ENCODE measurements around the gene ATOH1. TPM values are rescaled to one million over a fixed set of nuclear protein-coding genes. Genes with fewer than 3 reads are reported as not detected.

Gene ATOH1
- total RNA-seq, 1 experiment from 2014 or later, result 0.61 TPM

DNA sequence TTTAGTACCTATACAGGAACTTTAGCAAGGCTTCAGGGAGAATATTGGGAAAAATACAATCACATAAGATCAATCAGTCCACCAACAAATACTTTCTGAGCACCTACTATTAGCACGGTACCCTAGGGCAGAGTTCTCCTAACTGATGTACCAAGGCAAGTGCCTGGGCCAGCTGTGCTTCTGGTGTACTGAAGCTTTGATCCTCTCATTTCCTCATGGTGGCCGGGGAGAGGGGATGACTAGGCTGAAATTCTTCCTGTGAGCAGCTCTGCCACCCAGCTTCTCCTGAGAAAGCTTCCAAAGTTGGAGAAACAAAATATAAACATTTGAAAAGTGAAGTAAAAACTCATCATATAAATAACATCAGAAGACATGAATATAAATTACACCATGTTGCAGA, 49.3 kb upstream of the ATOH1 start:
- no peak overlapping the region for H3K4me3 Mint-ChIP-seq
- no peak for TF ChIP-seq GTF2I (CRISPR knock-in tag; conservative IDR thresholded peaks at IDR 0.05)
- TF ChIP-seq NR1H2 (CRISPR knock-in tag; IDR thresholded peaks at IDR 0.05), result no peak
- no peak for TF ChIP-seq SMAD4 (CRISPR knock-in tag; IDR thresholded peaks at IDR 0.05)
- TF ChIP-seq JUN (CRISPR knock-in tag; IDR thresholded peaks at IDR 0.05), result no peak
- TF ChIP-seq ZNF263 (CRISPR knock-in tag; IDR thresholded peaks at IDR 0.05; ENCODE audit: low read depth), result no peak
- no peak for TF ChIP-seq ZNF232 (CRISPR knock-in tag; IDR thresholded peaks at IDR 0.05)
- TF ChIP-seq RELA (CRISPR knock-in tag; IDR thresholded peaks at IDR 0.05; ENCODE audit: borderline replicate concordance), result no peak
- TF ChIP-seq, protein P1, sequence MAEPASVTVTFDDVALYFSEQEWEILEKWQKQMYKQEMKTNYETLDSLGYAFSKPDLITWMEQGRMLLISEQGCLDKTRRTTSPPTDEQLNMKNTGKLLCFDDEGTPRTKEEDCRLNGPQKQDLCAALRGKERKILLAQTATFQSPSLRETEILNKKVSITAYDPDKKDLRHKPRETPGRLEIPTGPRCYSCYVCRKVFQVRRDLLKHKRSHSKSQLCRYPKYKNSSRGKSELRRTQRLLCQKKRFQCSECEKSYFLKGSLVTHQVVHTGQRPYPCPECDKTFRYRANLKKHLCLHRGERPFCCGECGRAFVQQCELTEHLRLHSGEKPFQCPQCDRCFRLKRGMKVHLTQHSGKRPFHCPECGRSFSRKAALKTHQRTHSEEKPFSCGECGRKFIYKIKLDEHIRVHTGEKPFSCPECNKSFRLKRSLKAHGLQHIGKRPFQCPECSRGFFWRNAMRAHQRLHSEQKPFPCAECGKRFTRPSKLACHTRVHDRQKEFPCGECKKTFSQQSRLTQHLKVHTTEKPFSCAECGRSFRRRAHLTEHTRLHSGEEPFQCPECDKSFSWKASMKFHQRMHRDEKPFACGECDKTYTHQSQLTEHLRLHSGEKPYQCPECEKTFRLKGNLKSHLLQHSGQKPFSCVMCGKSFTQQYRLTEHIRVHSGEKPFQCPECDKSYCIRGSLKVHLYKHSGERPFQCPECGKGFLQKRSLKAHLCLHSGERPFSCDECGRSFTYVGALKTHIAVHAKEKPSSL (CRISPR knock-in tag; conservative IDR thresholded peaks at IDR 0.05), result no peak
- no peak for TF ChIP-seq MXD4 (CRISPR knock-in tag; IDR thresholded peaks at IDR 0.05; ENCODE audit: borderline replicate concordance)
- no peak for TF ChIP-seq ZNF317 (CRISPR knock-in tag; IDR thresholded peaks at IDR 0.05; ENCODE audit: borderline replicate concordance, low read depth)
- TF ChIP-seq, protein P2, sequence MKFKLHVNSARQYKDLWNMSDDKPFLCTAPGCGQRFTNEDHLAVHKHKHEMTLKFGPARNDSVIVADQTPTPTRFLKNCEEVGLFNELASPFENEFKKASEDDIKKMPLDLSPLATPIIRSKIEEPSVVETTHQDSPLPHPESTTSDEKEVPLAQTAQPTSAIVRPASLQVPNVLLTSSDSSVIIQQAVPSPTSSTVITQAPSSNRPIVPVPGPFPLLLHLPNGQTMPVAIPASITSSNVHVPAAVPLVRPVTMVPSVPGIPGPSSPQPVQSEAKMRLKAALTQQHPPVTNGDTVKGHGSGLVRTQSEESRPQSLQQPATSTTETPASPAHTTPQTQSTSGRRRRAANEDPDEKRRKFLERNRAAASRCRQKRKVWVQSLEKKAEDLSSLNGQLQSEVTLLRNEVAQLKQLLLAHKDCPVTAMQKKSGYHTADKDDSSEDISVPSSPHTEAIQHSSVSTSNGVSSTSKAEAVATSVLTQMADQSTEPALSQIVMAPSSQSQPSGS (CRISPR knock-in tag; IDR thresholded peaks at IDR 0.05; ENCODE audit: borderline replicate concordance, low read depth), result no peak
- TF ChIP-seq TP53 (CRISPR knock-in tag; IDR thresholded peaks at IDR 0.05), result no peak
- TF ChIP-seq, protein P3, sequence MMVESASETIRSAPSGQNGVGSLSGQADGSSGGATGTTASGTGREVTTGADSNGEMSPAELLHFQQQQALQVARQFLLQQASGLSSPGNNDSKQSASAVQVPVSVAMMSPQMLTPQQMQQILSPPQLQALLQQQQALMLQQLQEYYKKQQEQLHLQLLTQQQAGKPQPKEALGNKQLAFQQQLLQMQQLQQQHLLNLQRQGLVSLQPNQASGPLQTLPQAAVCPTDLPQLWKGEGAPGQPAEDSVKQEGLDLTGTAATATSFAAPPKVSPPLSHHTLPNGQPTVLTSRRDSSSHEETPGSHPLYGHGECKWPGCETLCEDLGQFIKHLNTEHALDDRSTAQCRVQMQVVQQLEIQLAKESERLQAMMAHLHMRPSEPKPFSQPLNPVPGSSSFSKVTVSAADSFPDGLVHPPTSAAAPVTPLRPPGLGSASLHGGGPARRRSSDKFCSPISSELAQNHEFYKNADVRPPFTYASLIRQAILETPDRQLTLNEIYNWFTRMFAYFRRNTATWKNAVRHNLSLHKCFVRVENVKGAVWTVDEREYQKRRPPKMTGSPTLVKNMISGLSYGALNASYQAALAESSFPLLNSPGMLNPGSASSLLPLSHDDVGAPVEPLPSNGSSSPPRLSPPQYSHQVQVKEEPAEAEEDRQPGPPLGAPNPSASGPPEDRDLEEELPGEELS (CRISPR knock-in tag; IDR thresholded peaks at IDR 0.05), result no peak
- TF ChIP-seq ZNF121 (CRISPR knock-in tag; IDR thresholded peaks at IDR 0.05), result no peak
- TF ChIP-seq OVOL2 (CRISPR knock-in tag; IDR thresholded peaks at IDR 0.05; ENCODE audit: borderline replicate concordance), result no peak
- TF ChIP-seq, protein P4, sequence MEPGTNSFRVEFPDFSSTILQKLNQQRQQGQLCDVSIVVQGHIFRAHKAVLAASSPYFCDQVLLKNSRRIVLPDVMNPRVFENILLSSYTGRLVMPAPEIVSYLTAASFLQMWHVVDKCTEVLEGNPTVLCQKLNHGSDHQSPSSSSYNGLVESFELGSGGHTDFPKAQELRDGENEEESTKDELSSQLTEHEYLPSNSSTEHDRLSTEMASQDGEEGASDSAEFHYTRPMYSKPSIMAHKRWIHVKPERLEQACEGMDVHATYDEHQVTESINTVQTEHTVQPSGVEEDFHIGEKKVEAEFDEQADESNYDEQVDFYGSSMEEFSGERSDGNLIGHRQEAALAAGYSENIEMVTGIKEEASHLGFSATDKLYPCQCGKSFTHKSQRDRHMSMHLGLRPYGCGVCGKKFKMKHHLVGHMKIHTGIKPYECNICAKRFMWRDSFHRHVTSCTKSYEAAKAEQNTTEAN (CRISPR knock-in tag; IDR thresholded peaks at IDR 0.05), result no peak
- H3K9me3 Mint-ChIP-seq, result no peaks in the 10 kb centered on the region
- H3K27me3 Mint-ChIP-seq (ENCODE audit: low read depth), result no peaks in the 10 kb centered on the region
- ATAC-seq (peak; percentile 66), DNase-seq (ENCODE audit: low spot score) (no peak)
- ChIA-PET POLR2A (no interaction called here), CTCF (no interaction called here)
- no peak overlapping the region for H3K27ac Mint-ChIP-seq
- no peaks in the 10 kb centered on the region for H3K36me3 Mint-ChIP-seq
- peaks cover 20% of the 10 kb centered on the region for H3K4me1 Mint-ChIP-seq

DNA sequence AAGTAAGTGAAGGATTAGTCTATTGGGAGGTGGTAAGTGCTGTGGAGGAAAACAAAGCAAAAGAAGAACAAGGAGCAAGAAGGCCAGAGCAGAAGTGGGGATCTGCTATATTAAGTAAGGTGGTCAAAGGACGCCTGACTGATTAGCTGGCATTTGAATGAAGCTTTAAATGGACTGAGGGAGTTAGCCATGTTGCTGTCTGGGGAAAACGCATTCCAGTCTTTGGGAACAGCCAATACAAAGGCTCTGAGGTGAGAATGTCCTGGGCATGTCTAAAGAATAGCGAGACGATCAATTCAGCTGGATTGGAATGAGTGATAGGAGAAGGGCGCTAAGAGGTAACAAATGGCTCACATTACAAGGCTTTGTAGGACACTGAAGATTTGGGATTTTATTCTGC, 48.5 kb upstream of the ATOH1 start:
- no peak for TF ChIP-seq ZNF121 (CRISPR knock-in tag; IDR thresholded peaks at IDR 0.05)
- TF ChIP-seq, protein P5, sequence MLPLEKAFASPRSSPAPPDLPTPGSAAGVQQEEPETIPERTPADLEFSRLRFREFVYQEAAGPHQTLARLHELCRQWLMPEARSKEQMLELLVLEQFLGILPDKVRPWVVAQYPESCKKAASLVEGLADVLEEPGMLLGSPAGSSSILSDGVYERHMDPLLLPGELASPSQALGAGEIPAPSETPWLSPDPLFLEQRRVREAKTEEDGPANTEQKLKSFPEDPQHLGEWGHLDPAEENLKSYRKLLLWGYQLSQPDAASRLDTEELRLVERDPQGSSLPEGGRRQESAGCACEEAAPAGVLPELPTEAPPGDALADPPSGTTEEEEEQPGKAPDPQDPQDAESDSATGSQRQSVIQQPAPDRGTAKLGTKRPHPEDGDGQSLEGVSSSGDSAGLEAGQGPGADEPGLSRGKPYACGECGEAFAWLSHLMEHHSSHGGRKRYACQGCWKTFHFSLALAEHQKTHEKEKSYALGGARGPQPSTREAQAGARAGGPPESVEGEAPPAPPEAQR (CRISPR knock-in tag; IDR thresholded peaks at IDR 0.05), result no peak
- no peak for TF ChIP-seq NR1H2 (CRISPR knock-in tag; IDR thresholded peaks at IDR 0.05)
- TF ChIP-seq, protein P6, sequence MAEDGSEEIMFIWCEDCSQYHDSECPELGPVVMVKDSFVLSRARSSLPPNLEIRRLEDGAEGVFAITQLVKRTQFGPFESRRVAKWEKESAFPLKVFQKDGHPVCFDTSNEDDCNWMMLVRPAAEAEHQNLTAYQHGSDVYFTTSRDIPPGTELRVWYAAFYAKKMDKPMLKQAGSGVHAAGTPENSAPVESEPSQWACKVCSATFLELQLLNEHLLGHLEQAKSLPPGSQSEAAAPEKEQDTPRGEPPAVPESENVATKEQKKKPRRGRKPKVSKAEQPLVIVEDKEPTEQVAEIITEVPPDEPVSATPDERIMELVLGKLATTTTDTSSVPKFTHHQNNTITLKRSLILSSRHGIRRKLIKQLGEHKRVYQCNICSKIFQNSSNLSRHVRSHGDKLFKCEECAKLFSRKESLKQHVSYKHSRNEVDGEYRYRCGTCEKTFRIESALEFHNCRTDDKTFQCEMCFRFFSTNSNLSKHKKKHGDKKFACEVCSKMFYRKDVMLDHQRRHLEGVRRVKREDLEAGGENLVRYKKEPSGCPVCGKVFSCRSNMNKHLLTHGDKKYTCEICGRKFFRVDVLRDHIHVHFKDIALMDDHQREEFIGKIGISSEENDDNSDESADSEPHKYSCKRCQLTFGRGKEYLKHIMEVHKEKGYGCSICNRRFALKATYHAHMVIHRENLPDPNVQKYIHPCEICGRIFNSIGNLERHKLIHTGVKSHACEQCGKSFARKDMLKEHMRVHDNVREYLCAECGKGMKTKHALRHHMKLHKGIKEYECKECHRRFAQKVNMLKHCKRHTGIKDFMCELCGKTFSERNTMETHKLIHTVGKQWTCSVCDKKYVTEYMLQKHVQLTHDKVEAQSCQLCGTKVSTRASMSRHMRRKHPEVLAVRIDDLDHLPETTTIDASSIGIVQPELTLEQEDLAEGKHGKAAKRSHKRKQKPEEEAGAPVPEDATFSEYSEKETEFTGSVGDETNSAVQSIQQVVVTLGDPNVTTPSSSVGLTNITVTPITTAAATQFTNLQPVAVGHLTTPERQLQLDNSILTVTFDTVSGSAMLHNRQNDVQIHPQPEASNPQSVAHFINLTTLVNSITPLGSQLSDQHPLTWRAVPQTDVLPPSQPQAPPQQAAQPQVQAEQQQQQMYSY (CRISPR knock-in tag; IDR thresholded peaks at IDR 0.05), result no peak
- no peaks in the 10 kb centered on the region for H3K9me3 Mint-ChIP-seq
- peaks cover 20% of the 10 kb centered on the region for H3K4me1 Mint-ChIP-seq
- peak; percentile 52 for ATAC-seq
- POLR2A ChIA-PET, result no interaction called here
- no peak for DNase-seq (ENCODE audit: low spot score)
- CTCF ChIA-PET, result no interaction called here
- H3K27me3 Mint-ChIP-seq (ENCODE audit: low read depth), result no peaks in the 10 kb centered on the region
- H3K4me3 Mint-ChIP-seq, result no peak overlapping the region
- H3K27ac Mint-ChIP-seq, result no peak overlapping the region
- no peaks in the 10 kb centered on the region for H3K36me3 Mint-ChIP-seq
